ENCODE measurements around the gene SMOC2.

DNA sequence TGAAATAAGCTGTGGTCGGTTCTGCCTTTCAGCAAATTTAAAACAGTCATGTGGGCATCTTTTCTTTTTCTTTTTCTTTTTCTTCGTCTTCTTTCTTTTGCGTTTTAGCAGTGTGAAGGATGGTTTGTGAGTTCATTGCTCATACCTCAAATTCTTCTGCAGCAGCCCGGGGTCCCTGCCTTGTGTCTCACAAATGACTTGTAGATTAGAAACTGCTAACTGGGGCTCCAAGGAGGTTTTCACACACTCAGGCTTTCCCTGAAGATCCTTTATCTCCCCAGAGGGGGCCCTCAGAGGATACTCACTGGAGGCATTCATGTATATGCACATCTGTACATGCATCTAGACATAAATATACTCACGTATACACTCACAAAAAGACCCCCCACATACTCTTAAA is 1.7 kb downstream of the SMOC2 start:
- no peak for TF ChIP-seq POLR2A (IDR thresholded peaks at IDR 0.05)
- TF ChIP-seq, protein P1, sequence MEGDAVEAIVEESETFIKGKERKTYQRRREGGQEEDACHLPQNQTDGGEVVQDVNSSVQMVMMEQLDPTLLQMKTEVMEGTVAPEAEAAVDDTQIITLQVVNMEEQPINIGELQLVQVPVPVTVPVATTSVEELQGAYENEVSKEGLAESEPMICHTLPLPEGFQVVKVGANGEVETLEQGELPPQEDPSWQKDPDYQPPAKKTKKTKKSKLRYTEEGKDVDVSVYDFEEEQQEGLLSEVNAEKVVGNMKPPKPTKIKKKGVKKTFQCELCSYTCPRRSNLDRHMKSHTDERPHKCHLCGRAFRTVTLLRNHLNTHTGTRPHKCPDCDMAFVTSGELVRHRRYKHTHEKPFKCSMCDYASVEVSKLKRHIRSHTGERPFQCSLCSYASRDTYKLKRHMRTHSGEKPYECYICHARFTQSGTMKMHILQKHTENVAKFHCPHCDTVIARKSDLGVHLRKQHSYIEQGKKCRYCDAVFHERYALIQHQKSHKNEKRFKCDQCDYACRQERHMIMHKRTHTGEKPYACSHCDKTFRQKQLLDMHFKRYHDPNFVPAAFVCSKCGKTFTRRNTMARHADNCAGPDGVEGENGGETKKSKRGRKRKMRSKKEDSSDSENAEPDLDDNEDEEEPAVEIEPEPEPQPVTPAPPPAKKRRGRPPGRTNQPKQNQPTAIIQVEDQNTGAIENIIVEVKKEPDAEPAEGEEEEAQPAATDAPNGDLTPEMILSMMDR (IDR thresholded peaks at IDR 0.05) = no peak

Data from Peyer's patch (tissue), 4 donors.